ELR (cell line): ENCODE results near the gene SAMD1.

Experiments used
- DNase-seq: peaks from one replicate; pipeline ENCODE4 v3.0.0-alpha.2; 2015; ENCODE audit warnings: low read depth

The SAMD1 gene

DNA sequence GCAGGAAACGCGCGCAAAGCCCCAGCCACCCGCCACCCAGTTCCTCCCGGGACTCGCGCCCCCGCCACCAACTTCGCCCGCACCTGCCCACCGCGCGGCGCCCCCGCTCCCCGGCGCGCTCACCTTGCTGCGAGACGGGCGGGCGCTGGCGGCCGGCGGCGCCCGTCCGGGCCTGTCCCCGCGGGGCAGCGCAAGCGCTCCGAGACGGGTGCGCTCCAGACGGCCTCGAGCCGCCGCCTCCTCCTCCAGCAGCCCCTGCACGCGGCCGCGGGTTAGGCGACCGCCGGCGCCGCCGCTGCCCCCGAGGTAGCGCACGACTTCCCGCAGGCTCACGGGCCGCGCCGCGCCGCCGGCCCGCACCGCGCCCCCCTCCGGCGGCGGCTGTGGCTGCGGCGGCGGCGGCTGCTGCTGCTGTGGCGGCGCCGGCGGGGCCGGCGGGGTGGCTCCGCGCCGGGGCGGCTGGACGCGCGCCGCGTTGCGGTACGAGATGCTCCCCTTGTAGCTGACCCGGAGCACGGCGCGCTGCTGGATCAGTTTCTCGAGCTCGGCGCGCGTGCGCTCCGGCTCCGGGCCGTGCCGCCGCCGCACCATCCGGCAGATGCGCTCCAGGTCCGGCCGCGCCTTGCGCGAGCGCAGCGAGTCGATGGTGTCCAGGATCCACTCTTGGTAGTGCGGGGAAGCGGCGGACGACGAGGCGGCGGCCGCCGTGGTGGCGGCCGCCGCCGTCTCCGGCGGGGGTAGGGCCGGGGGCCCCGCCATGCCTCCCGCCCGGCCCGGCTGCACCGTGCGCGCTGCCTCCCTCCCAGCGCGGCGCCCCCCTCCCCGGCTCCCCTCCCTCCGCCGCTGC lies 666 bp downstream of the SAMD1 start:
- DNase-seq: peak; percentile 76

DNA sequence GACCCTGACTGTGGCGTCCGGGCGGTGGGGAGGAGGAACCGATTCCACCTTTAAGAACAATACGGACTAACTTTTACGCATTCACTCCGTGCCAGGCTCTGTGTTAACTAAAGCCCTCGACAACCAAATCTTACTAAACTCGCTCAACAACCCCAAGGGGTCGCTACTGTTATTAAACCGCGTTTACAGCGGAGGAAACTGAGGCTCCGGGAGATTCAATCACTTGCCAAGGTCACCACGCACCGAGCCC lies 1.2 kb downstream of the SAMD1 start:
- DNase-seq: peak; percentile 37

DNA sequence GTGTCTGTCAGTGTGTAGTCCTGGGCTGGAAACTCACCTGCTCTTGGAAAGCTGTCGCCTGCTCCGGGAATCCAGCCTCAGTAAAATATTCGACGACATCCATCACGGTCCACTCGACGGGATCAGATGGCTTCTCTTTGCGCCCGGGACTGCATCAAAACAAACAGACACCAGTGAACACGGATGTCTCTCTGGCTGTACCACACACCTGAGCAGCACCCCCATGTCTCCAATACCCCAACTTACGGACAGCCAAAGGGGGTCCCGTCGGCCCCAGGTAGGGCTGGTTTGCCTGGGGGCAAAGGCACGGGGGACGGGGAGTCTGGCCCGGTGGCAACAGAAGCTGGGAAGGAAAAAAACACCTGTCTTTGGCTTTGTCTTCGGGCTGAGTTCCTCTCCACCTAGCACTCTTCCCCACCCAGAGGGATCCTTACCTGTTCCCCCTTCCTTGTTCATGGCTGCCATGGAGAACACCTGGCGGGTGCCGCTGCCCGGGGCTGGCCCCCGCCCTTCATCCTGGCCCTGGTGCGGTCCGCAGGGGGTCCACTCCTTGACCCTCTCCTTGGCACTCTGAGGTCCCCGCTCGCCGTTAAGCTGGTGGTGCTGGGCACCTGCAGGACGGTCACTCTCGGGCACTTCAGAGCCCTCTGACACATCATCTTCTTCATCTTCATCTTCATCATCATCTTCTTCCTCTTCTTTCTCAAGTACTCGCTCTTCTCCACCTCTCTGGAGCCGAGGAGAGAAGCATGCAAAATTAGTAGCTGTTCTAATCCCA lies 1.7 kb downstream of the SAMD1 start:
- DNase-seq: no peak

DNA sequence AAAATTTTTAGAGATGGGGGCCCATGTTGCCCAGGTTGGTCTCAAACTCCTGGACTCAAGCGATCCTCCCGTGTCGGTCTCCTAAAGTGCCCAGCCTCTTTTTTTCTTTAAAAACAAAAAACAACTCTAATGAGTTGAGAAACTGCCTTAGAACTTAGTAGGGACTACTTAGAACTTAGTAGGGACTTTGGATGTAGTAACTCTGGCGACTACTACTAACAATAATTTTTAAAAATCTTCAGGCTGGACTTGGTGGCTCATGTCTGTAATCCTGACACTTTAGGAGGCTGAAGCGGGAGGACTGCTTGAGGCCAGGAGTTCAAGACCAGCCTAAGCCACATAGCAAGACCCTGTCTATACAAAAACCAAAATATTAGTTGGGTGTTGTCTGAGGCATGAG lies 4.5 kb downstream of the SAMD1 start:
- DNase-seq: no peak

GRCh38 chr19:14085309-14085995 lies 5.1 kb downstream of the SAMD1 start, which contains the start of gene C19orf67:
Gene C19orf67, minus strand, starts transcription at chr19:14085783. Its CDS starts 156 bp downstream, at chr19:14085627.
- DNase-seq: no peak

DNA sequence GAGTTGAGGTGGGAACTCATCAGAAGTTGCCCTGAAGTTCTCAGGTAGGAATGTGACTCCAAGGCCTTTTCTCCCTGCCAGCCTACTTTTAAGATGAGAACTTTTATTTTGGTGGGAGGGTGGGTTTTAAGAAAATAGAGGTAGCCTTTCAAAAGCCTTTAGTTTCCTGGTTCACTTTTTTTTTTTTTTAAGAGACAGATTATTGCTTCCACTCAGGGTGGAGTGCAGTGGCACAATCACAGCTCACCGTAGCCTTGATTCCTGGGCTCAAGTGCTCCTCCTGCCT lies 7.9 kb downstream of the SAMD1 start:
- no peak for DNase-seq

DNA sequence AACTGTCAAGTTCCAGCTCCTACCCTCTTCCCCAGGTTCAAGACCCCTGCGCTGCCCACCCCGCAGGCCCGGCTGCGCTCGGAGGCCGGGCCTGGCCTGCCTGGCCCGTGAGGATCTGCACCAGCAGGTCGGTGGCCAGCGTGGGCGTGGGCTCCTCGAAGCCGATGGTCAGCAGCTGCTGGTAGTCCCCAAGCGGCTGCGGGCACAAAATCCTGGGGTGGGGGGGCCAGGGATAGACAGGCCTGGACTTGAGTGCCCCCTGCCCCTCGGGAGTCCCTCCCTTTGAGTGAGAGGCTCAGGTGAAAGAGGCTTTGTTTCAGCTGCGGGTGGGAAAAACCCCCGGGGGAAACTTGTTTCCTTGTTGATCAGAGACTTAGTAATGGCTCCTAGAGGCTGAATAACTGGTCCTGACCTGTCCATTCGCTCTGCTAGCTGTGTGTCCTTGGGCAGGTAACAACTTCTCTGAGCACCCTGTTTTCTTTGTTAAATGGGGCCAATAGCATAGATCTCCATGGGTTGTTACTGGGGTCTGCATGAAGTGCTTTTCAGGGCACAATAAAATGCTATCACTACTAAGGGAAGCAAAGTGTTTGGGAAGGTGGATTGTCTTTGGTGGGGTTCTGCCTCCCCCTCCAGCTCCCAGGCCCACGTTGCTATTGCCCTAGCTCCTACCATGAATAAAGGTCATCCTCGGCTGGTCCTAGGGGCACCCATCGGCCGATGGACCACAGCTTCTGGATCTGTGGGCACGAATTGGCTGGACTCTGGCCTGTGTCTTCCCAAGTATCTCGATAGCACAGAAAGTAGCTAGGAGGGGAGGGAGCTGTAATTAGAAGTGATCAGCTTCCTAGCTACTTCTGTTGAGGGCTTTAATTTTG lies 8.5 kb downstream of the SAMD1 start:
- peak; percentile 44 for DNase-seq

- peak; percentile 100 for DNase-seq
These were observed 9.4 kb downstream of the SAMD1 start for GRCh38 chr19:14080887-14081796.

DNA sequence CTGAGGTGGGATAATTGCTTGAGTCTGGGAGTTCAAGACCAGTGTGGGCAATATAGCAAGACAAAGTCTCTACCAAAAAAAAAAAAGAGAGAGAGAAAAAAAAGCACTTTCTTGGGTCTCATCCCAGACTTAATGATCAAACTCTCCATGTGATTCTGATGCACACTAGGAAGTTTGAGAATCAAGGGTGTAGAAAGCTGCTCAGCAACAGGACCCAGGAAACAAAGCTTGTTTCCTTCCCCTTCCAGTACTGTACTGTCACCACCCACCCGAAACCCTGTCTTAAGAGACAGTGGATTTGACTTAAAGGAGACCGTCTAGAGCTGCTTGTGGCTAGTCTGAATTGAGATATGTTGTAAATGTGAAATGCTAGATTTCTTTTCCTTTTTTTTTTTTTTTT lies 12.1 kb downstream of the SAMD1 start:
- DNase-seq: no peak

GRCh38 chr19:14073925-14074838 lies 16.4 kb downstream of the SAMD1 start:
- DNase-seq: peak; percentile 17

DNA sequence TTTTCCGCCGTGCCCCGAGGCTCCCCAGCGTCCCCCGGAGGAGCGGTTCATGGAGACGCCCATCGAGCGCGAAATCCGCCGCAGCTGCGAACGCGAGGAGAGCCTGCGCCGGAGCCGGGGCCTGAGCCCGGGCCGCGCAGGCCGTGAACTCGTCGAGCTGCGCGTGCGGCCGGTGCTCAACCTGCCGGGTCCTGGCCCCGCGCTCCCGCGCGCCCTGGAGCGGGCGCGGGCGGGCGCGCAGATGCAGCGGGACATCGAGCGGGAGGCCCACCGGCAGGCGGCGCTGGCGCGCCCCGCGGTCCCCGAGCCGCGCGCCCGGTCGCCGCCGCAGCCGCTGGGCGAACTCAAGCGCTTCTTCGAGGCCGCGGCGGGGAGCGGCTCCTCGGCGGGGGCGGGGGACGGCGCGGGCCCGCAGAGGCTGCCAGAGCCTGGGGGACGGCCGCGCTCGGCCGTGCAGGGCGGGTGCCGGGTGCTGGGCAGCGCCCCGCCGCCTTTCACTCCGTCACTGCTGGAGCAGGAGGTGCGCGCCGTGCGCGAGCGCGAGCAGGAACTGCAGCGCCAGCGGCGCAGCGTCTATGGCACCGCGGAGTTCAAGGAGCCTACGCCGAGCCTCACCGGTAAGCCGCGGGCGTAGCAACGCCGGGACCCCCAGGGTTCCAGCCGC lies 17.2 kb downstream of the SAMD1 start:
- DNase-seq: peak; percentile 84

DNA sequence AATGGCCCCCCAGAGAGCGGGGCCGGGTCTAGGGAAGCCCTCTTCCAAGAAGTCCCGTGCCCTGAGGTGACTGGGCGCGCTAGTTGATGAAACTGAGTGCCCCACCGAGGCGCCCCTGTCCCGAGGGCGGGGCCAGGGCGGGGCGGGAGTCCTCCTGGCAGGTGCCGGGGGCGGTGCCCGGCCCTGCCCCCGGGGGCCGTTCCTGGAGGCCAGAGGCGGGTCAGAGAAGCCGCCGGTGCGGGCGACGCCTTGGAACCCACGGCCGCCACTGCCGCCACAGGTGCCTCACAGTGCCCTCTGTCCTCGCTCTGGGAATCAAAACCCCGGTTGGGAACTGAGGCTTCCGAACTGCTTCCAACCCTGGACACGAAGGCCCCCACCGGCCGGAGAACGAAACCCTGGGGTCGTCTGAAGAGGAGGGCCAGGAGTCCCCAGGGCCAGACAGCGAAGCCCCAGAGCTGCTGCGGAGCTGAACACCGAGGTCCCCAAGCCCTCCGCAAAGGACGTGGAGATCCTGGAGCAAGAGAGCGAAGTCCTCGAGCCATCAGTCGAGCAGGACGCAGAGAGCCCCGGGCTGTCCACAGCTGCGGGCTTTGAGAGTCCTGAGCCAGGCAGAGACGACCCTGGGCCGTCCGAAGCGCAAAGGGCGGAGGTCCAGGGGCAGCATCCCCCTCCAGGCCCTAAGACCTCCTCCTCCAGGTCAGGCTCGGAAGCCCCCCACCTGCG lies 17.9 kb downstream of the SAMD1 start, which contains the start of gene MISP3:
Gene MISP3, plus strand, starts transcription at position 252 of the 726 bp plus-strand sequence. CDS start 524 bp downstream, outside the sequence.
- DNase-seq: peak; percentile 48

DNA sequence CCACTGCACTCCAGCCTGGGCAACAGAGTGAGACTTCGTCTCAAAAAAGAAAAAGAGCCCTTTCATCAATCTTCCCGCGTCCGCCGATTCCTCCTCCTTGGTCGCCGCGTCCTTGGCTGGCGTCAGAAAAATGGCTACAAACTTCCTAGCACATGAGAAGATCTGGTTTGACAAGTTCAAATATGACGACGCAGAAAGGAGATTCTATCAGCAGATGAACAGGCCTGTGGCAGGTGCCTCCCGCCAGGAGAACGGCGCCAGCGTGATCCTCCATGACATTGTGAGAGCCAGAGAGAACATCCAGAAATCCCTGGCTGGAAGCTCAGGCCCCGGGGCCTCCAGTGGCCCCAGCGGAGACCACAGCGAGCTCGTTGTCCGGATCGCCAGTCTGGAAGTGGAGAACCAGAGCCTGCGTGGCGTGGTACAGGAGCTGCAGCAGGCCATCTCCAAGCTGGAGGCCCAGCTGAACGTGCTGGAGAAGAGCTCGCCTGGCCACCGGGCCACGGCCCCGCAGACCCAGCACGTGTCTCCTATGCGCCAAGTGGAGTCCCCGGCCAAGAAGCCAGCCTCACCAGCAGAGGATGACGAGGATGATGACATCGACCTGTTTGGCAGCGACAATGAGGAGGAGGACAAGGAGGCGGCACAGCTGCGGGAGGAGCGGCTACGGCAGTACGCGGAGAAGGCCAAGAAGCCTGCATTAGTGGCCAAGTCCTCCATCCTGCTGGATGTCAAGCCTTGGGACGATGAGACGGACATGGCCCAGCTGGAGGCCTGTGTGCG lies 20.1 kb downstream of the SAMD1 start:
- DNase-seq: no peak

DNA sequence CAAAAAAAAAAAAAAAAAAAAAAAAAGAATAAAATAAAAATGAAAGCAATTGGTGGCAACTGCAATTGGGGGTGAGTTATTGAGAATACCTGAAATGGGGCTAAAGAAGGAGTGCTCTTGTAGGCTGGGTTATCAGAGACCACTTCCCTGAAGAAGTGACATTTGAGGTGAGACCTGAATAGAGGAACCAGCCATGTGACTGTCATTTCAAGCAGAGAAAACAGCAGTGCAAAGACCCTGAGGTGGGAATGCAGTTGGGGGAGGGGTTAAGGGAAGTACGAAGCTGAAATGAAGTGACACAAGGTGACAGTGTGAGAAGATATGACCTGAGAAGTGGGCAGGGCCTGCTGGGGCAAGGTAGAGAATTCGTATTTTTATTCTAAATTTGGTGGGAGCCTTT lies 24.4 kb downstream of the SAMD1 start:
- no peak for DNase-seq

- DNase-seq: peak; percentile 13
These were observed 27.4 kb downstream of the SAMD1 start for GRCh38 chr19:14063105-14063504.

DNA sequence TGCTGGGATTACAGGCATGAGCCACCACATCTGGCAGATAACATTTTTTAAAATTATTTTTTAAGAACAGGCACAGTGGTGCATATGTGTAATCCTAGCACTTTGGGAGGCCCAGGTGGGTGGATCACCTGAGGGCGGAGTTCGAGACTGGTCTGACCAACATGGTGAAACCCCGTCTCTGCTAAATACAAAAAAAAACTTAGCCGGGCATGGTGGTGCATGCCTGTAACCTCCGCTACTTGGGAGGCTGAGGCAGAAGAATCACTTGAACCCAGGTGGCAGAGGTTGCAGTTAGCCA lies 28.0 kb downstream of the SAMD1 start:
- no peak for DNase-seq

GRCh38 chr19:14061751-14062557 lies 28.6 kb downstream of the SAMD1 start, which contains the start of gene PALM3:
Gene PALM3, minus strand, starts transcription at chr19:14062076. Its CDS starts 96 bp downstream, at chr19:14061980.
- no peak for DNase-seq
